Mononuclear cell (primary cell): ENCODE data around the gene NRG4. TPM values are rescaled to one million over a fixed set of nuclear protein-coding genes. Genes with fewer than 3 reads are reported as not detected.
"Not testable (repeated sequence)": the region's sequence is repeated elsewhere in the genome, so short reads cannot be mapped to it uniquely, and the experiment has no call there.

Source experiments
- H3K27me3 ChIP-seq: 2 replicates; pipeline ENCODE4 v1.6.0; 2011; ENCODE audit warnings: low read length, control low read depth; ENCODE audit not compliant: insufficient read depth
- H3K4me1 ChIP-seq: 2 replicates; pipeline ENCODE4 v1.5.1; 2011; ENCODE audit warnings: mild to moderate bottlenecking, low read length, control low read depth; ENCODE audit not compliant: insufficient read depth
- H3K4me3 ChIP-seq: 2 replicates; pipeline ENCODE4 v1.5.1; 2011; ENCODE audit warnings: mild to moderate bottlenecking, low read length, moderate library complexity
- H3K9me3 ChIP-seq: 2 replicates; pipeline ENCODE4 v1.5.1; 2011; ENCODE audit warnings: low read depth, mild to moderate bottlenecking, control low read depth, low read length
- total RNA-seq: library from RNA; depleted of rRNA; stranded (reverse); fragments of >200 nt; gene quantifications from one replicate; pipeline ENCODE4 v1.2.3, GENCODE V29; 2012

The NRG4 gene
- total RNA-seq, 1 donor, result 0.84 TPM

DNA sequence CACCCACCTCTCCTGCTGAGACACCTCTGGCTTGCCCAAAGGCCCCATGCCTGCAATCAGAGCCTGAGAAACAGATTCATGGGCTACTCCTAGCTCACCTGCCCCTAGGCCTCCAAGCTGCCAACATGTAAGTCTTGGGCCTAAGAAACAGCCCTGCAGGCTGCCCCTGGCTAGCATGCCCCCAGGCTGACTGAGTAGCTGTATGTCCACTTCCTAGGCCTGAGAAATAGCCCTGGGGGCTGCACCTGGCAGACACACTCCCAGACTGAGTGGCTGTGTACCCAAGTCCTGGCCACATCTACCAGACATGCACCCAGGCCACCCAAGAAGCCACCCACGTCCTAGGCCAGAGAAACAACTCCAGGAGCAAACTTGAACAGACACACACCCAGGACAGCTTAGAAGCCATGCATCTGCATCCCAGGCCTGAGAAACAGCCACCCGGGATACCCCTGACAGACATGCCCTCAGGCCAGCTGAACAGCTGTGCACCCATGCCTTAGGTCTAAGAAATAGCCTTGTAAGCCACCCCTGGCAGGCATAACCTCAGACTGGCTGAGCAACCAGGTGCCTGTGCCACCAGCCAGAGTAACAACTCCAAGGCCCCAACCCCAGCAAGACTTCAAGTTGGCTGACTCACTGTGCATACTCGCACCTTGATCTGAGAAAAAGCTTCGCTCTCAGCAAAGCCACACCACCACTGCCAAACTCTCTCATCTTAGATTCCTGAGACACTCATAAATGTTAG, 12.0 kb upstream of the NRG4 start:
- H3K9me3 ChIP-seq, result peaks cover 13% of the 10 kb centered on the region
- no peaks in the 10 kb centered on the region for H3K4me1 ChIP-seq
- no peaks in the 10 kb centered on the region for H3K27me3 ChIP-seq
- no peak overlapping the region for H3K4me3 ChIP-seq

DNA sequence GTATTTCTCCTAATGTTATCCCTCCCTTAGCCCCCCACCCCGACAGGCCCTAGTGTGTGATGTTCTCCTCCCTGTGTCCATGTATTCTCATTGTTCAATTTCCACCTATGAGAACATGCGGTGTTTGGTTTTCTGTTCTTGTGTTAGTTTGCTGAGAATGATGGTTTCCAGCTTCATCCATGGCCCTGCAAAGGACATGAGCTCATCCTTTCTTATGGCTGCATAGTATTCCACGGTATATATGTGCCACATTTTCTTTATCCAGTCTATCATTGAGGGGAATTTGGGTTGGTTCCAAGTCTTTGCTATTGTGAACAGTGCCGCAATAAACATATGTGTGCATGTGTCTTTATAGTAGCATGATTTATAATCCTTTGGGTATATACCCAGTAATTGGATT, 1.2 kb upstream of the NRG4 start:
- H3K4me3 ChIP-seq, H3K4me1 ChIP-seq, H3K9me3 ChIP-seq, H3K27me3 ChIP-seq: not testable (repeated sequence)

DNA sequence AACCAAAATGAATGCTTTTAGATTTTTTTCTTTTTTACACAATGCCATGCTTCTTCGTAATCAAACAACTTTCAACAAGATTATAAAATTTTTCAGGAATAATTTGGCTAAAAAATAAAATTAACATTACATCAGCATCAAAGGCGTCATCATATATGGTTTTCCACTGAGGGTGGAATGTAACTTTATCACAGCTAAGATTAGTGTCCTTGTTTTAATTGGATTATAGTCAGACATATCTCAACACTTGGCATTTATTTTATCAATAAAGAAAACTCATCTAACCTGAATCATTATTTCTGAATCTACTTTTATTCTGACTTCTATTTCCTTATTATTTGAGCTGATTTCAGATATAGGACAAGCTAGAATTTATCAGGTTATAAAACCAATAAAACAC, 1.6 kb downstream of the NRG4 start:
- H3K4me1 ChIP-seq, result peaks cover 17% of the 10 kb centered on the region
- H3K4me3 ChIP-seq, result no peak overlapping the region

DNA sequence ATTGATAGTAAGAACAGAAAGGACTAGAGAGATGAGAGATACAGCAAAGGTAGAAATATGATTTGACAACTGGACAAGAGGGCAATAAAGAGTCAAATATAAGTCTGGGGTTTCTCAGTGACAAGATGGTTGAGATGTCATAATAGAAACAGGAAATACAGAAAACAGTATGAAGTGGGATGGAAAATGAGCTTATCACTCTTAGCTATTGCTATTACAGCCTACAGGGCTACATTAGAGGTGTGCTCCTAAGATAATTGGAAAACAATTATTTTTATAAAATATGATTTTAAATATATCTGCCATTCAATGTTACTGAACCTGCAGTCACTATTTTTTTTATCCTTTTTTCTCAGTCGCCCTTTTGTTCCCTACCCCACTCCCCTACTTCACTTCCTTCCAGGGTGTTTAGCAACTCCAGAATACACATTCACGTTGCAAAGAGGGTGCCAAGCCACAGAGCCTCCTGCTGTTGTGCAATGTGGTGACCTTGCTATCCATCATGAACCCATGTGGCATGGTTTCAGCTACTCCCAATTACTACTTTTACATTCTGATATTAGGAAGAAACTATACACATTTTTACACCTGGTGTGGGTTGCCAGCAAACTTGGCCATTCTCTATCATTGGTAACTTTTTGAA, 6.0 kb downstream of the NRG4 start:
- Histone ChIP-seq H3K9me3 (no peaks in the 10 kb centered on the region), H3K27me3 (peaks cover 3% of the 10 kb centered on the region), H3K4me1 (peaks cover 13% of the 10 kb centered on the region), H3K4me3 (no peak overlapping the region)

More for the DNA sequence above, 1.6 kb downstream of the NRG4 start:
- Histone ChIP-seq H3K27me3 (peaks cover 6% of the 10 kb centered on the region), H3K9me3 (no peaks in the 10 kb centered on the region)

DNA sequence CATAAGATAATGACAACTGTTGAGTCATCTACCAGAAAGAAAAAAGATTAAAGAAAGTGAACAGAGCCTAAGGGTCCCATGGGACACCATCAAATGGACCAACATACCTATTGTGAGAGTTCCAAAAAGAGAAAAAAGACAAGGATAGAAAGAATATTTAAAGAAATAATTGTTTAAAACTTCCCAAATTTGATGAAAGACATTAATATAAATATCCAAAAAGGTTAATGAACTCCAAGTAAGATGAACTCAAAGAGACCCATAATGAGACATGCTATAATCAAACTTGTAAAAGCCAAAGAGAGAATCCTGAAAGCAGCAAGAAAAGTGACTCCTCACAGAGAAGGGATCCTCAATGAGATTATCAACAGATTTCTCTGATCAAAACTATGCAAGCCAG, 8.9 kb downstream of the NRG4 start:
- H3K4me3 ChIP-seq, result no peak overlapping the region

DNA sequence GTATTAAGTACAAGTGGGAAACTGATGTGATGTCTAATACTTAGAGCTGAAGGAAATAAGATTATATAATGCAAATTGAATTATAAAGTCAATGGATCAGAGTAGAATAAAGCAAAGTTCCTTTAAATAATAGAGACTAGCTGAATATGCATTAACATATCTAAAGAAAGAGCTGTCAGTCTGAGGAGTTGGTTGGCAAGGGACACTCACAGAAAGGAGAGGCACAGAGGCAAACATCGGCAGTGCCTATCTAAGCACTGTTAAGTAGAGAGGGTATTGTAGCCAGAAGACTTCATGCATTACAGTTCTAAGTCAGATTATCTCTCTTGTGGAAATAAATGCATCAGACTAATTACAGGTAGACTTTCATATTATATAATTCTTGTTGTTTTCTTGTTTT, 16.6 kb downstream of the NRG4 start:
- no peaks in the 10 kb centered on the region for H3K4me1 ChIP-seq
- peaks cover 4% of the 10 kb centered on the region for H3K27me3 ChIP-seq
- no peaks in the 10 kb centered on the region for H3K9me3 ChIP-seq
- H3K4me3 ChIP-seq, result no peak overlapping the region

More for the DNA sequence above, 8.9 kb downstream of the NRG4 start:
- Histone ChIP-seq H3K4me1 (peaks cover 13% of the 10 kb centered on the region), H3K27me3 (no peaks in the 10 kb centered on the region), H3K9me3 (no peaks in the 10 kb centered on the region)

DNA sequence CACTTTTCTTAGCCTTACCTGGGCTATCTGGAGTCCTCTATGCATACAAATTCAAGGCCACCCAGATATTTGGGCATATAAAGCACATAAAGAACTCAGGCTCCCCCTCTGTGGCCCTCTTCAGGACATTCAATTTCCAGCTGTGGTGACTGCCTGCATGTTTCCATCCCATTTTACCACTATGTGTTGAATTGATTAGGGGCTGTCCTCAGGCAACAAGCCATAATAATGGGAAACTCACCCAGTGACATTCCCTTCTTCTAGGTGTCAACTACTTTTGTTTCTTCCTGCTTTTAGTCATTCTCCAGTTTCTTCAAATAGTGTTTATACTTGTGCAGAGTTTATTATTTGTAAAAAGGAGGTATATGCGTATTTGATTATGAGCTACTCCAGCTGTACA, 18.0 kb downstream of the NRG4 start:
- H3K27me3 ChIP-seq, result peaks cover 4% of the 10 kb centered on the region
- H3K9me3 ChIP-seq, result no peaks in the 10 kb centered on the region
- no peaks in the 10 kb centered on the region for H3K4me1 ChIP-seq
- no peak overlapping the region for H3K4me3 ChIP-seq

DNA sequence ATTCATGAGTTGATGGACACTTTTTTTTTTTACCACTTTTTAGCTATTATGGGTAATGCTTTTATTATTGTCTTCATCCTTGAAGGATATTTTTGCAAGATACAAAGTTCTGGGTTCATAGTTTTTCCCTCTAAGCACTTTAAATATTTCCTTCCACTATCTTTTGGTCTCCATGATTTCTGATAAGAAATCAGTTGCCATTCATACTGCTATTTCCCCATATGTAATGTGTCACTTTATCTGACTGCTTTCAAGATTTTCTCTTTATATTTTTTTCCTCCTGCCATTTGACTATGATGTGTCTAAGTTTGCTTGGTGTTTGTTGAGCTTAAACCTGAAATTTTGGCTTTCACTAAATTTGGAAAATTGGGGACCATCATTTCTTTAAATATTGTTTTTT, 19.3 kb downstream of the NRG4 start:
- H3K4me3 ChIP-seq, result no peak overlapping the region
- no peaks in the 10 kb centered on the region for H3K4me1 ChIP-seq
- peaks cover 4% of the 10 kb centered on the region for H3K27me3 ChIP-seq
- no peaks in the 10 kb centered on the region for H3K9me3 ChIP-seq

DNA sequence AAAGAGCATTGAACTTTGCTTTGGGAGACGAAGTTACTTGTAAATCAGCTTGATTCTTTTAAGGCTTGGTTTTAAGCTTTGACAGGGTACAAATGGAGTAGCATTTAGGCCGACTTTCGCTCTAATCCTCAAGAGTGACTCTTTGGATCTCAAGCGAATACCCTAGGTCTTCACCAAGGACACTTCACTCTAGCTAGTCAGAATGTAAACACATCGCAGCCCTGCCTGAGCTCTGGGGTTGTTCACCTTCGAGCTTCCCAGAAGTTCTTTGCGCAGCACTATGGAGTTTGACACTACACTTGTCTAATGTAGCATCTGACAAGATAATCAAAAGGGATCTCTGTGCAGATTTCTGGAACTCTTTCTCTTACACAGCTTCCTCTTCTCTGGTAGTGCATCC, 22.3 kb downstream of the NRG4 start:
- Histone ChIP-seq H3K27me3 (peaks cover 4% of the 10 kb centered on the region), H3K9me3 (no peaks in the 10 kb centered on the region)

DNA sequence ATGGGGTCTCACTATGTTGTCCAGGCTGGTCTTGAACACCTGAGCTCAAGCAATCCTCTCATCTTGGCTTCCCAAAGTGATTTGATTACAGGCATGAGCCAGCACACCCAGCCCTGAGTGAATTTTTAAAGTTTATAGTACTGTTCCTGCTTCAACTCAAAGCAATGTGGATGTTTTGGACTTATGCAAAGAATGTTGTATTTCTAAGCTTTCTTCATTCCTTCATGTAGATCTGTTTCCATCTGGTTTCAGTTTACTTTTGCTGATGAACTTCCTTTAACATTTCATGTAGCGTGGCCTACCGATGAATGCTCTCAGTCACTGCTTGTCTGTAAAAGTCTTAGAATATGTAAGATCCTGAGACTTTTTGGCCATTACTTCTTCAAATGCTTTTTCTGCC, 23.2 kb downstream of the NRG4 start:
- Histone ChIP-seq H3K9me3 (no peaks in the 10 kb centered on the region), H3K4me1 (peaks cover 4% of the 10 kb centered on the region), H3K4me3 (no peak overlapping the region), H3K27me3 (peaks cover 3% of the 10 kb centered on the region)

More for the DNA sequence above, 22.3 kb downstream of the NRG4 start:
- Histone ChIP-seq H3K4me1 (peaks cover 2% of the 10 kb centered on the region), H3K4me3 (no peak overlapping the region)

DNA sequence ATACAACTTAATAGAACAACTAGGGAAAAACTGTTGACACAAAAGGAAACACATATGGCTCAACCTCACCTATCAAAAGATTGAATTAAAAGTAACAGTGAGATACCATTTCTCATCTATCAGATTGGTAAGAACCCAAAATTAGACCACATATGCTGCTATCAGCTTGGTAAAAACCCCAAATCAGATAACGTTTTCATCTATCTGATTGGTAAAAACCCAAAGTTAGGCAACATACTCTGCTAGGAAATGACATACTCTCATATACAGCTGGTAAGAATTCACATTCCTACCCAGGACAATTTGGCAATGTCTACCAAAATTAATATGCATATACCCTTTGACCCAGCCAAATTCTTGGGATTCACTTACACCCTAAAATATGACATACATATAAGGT, 26.3 kb downstream of the NRG4 start:
- Histone ChIP-seq H3K27me3 (peaks cover 3% of the 10 kb centered on the region), H3K9me3 (no peaks in the 10 kb centered on the region), H3K4me3 (no peak overlapping the region), H3K4me1 (peaks cover 4% of the 10 kb centered on the region)

DNA sequence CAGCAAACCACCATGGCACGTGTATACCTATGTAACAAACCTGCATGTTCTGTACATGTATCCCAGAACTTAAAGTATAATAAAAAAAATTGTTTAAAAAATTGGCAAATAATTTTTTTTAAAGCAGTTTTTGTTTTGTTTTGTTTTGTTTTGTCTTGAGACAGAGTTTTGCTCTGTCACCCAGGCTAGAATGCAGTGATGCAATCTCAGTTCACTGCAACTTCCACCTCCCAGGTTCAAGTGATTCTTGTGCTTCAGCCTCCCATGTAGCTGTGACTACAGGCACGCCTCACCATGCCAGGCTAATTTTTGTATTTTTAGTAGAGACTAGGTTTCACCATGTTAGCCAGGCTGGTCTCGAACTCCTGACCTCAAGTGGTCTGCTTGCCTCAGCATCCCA, 27.5 kb downstream of the NRG4 start:
- not testable (repeated sequence) for H3K4me1 ChIP-seq, H3K9me3 ChIP-seq, H3K27me3 ChIP-seq, H3K4me3 ChIP-seq

DNA sequence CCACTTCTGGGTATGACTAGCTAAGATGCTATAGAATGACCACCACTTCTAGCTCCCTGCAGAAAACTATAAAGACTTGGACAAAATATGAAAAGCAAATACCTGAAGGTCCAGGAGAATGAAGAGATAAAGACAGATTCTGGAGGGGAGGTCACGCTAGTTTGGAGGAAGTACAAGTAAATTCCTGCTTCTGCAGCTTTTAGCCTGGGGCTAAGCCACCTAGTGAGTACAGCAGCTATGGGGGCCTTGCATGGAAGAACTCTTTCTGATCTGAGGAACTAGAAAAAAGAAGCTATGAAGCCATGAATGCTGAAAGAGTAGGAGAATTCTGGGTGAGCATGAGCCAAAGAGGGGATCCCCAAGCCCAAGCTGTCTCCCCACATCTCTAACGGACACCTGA, 29.8 kb downstream of the NRG4 start:
- Histone ChIP-seq H3K4me1 (peaks cover 4% of the 10 kb centered on the region), H3K4me3 (no peak overlapping the region), H3K27me3 (peaks cover 7% of the 10 kb centered on the region), H3K9me3 (no peaks in the 10 kb centered on the region)

DNA sequence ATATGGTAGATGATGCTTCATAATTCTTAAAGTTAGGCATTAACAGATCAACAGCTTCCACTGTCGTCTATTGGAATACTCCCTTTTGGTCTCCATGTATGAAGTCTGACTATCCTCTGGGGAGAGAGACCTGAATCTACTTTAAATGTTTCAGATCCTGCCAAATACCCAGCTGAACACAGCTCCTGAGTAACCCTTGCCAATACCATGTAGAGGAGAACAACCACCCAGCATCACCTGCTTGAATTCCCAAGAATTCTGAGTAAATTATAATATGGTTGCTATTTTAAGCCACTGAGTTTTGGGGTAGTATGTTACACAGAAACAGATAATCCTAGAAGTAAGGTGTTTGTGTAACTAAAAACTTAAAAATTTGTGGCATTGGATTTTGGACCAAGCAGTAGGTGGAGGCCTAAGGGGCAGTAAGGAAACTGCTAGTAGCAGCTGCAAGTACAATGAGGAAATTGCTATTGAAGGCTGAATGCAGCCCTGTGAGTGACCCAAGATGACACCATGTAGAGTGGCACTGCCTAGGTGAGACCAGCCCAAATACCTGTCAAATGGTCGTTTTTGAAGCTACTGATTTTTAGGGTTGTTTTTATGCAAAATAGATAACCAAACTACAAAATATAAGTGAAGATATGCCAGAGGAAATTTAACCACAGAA, 30.9 kb downstream of the NRG4 start:
- Histone ChIP-seq H3K4me1 (peaks cover 4% of the 10 kb centered on the region), H3K9me3 (no peaks in the 10 kb centered on the region), H3K4me3 (no peak overlapping the region), H3K27me3 (peaks cover 7% of the 10 kb centered on the region)

DNA sequence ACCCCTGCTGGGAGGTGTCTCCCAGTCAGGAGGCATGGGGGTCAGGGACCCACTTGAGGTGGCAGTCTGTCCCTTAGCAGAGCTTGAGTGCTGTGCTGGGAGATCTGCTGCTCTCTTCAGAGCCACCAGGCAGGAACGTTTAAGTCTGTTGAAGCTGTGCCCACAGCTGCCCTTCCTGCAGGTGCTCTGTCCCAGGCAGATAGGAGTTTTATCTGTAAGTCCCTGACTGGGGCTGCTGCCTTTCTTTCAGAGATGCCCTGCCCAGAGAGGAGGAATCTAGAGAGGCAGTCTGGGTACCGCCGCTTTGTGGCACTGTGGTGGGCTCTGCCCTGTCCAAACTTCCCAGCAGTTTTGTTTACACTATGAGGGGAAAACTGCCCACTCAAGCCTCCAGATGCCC, 35.5 kb downstream of the NRG4 start:
- H3K9me3 ChIP-seq, H3K27me3 ChIP-seq, H3K4me1 ChIP-seq, H3K4me3 ChIP-seq: not testable (repeated sequence)
